Endometrial microvascular endothelial cells (primary cell): ENCODE results near the gene POLR3B. TPM values are rescaled to one million over a fixed set of nuclear protein-coding genes. Genes with fewer than 3 reads are reported as not detected.

Experiments
- in situ Hi-C: cut with HindIII; loops from 2 replicates; pipeline ENCODE4 v1.10.0; 2017; ENCODE audit warnings: low sequenced_read_pairs, low pct_unique_long_range_greater_than_20kb; ENCODE audit errors: inconsistent ontology term
- total RNA-seq: library from RNA; depleted of rRNA; stranded (reverse); fragments of >200 nt; gene quantifications from one replicate; pipeline ENCODE4 v1.2.3, GENCODE V29; 2015; ENCODE audit errors: inconsistent ontology term

Gene POLR3B
- total RNA-seq, 1 donor from 2014 or later: 14.3 TPM

- in situ Hi-C loops: no loop called here
Measured at GRCh38 chr12:106498056-106498455, 140.5 kb downstream of the POLR3B start.

GRCh38 chr12:106499628-106500027, 142.1 kb downstream of the POLR3B start:
- in situ Hi-C loops: no loop called here

GRCh38 chr12:106506691-106507090, 149.1 kb downstream of the POLR3B start:
- in situ Hi-C loops: no loop called here

GRCh38 chr12:106508966-106509365, 151.4 kb downstream of the POLR3B start:
- in situ Hi-C loops: no loop called here

- in situ Hi-C loops: no loop called here
Measured at GRCh38 chr12:106511365-106511764, 153.8 kb downstream of the POLR3B start.

- in situ Hi-C loops: no loop called here
Measured at GRCh38 chr12:106517314-106517713, 159.8 kb downstream of the POLR3B start.

GRCh38 chr12:106519607-106520021, 162.1 kb downstream of the POLR3B start:
- in situ Hi-C loops: no loop called here

GRCh38 chr12:106521901-106522300, 164.4 kb downstream of the POLR3B start:
- in situ Hi-C loops: no loop called here

GRCh38 chr12:106522708-106523107, 165.2 kb downstream of the POLR3B start:
- in situ Hi-C loops: no loop called here

GRCh38 chr12:106527356-106527755, 169.8 kb downstream of the POLR3B start:
- in situ Hi-C loops: no loop called here

GRCh38 chr12:106541201-106541600, 183.7 kb downstream of the POLR3B start:
- in situ Hi-C loops: no loop called here

GRCh38 chr12:106551410-106551809, 193.9 kb downstream of the POLR3B start:
- in situ Hi-C loops: no loop called here

- in situ Hi-C loops: no loop called here
Measured at GRCh38 chr12:106552228-106552627, 194.7 kb downstream of the POLR3B start.

Other genes starting within 250 kb of the POLR3B start
- gene NUAK1, start 218.8 kb upstream of the POLR3B start, total RNA-seq: 34.8 TPM
- 210 TPM for gene CKAP4, start 109.7 kb upstream of the POLR3B start, total RNA-seq
- gene TCP11L2, start 55.0 kb upstream of the POLR3B start, total RNA-seq: 10.8 TPM
- gene RFX4, start 225.3 kb downstream of the POLR3B start, total RNA-seq: not detected